Caco-2 (cell line): Measurements from ENCODE around the gene NCAPH2. TPM values are rescaled to one million over a fixed set of nuclear protein-coding genes. Genes with fewer than 3 reads are reported as not detected.
A peak's percentile ranks its signal among the peaks of the same experiment; 100 is the strongest.

Experiments
- BruUV-seq: library from RNA; stranded (reverse); fragments of 400-500 nt; replicated peaks from 2 replicates; lab custom pipeline; 2021; lab: Mats Ljungman, UMichigan
- CTCF ChIA-PET: fragments of 300-600 bp; sonication (Branson Sonifier 250); formaldehyde crosslinking; loops from one replicate; lab custom pipeline; 2022; ENCODE audit warnings: antibody characterized with exemption; lab: Charles Lee
- POLR2A ChIA-PET: fragments of 300-600 bp; sonication (Branson Sonifier 250); formaldehyde crosslinking; loops from one replicate; lab custom pipeline; 2022; ENCODE audit warnings: antibody characterized with exemption; lab: Charles Lee
- DNase-seq, 2 experiments: peaks; one replicate each; pipeline versions ENCODE4 v3.0.0 to v3.0.0-alpha.2; 2020 to 2022
- H3K27me3 ChIP-seq: replicated peaks from 2 replicates; pipeline ENCODE4 v1.6.0; 2011; ENCODE audit warnings: low read length; ENCODE audit not compliant: control insufficient read depth, insufficient read depth
- H3K36me3 ChIP-seq: 2 replicates; pipeline ENCODE4 v1.5.1; 2011; ENCODE audit warnings: low read length; ENCODE audit not compliant: control insufficient read depth, insufficient read depth
- H3K4me1 ChIP-seq: fragments of 250-450 bp; sonication (Bioruptor Pico); 2 replicates; pipeline ENCODE4 v1.5.1; 2020; ENCODE audit warnings: mild to moderate bottlenecking
- H3K4me3 ChIP-seq: 2 replicates; pipeline ENCODE4 v1.5.1; 2011; ENCODE audit warnings: low read depth, mild to moderate bottlenecking, control low read depth, low read length
- H3K9me3 ChIP-seq: fragments of 250-450 bp; sonication (Bioruptor Pico); 2 replicates; pipeline ENCODE4 v1.5.1; 2020; ENCODE audit warnings: mild to moderate bottlenecking, moderate library complexity
- H3K27ac Mint-ChIP-seq: one replicate; pipeline ENCODE4 v1.8.0; 2022; ENCODE audit warnings: mixed read lengths; ENCODE audit not compliant: unreplicated experiment
- H3K27me3 Mint-ChIP-seq: one replicate; pipeline ENCODE4 v1.8.0; 2022; ENCODE audit warnings: mixed read lengths; ENCODE audit not compliant: insufficient read depth, unreplicated experiment
- H3K36me3 Mint-ChIP-seq: one replicate; pipeline ENCODE4 v1.8.0; 2022; ENCODE audit warnings: mild to moderate bottlenecking, mixed read lengths; ENCODE audit not compliant: insufficient read depth, unreplicated experiment
- H3K4me1 Mint-ChIP-seq: one replicate; pipeline ENCODE4 v1.8.0; 2022; ENCODE audit warnings: low read depth, mixed read lengths; ENCODE audit not compliant: unreplicated experiment
- H3K4me3 Mint-ChIP-seq: one replicate; pipeline ENCODE4 v1.8.0; 2022; ENCODE audit warnings: mild to moderate bottlenecking, moderate library complexity, mixed read lengths; ENCODE audit not compliant: unreplicated experiment
- H3K9me3 Mint-ChIP-seq: one replicate; pipeline ENCODE4 v1.8.0; 2022; ENCODE audit warnings: mixed read lengths; ENCODE audit not compliant: unreplicated experiment
- CTCF ChIP-seq, 2 experiments: fragments of 200-600 bp in 1 of 2; IDR thresholded peaks; 1 replicate in 1 of 2; 2 replicates in 1 of 2; pipeline versions ENCODE4 v1.5.1 to v1.8.0; 2011 to 2022; ENCODE audit warnings: antibody characterized with exemption in 1 of 2, control low read depth in 1 of 2, inconsistent platforms in 1 of 2, low read depth in 1 of 2, low read length in 1 of 2, mild to moderate bottlenecking in 1 of 2, moderate library complexity in 1 of 2; ENCODE audit not compliant: insufficient read depth in 1 of 2, severe bottlenecking in 1 of 2, unreplicated experiment in 1 of 2
- intact Hi-C: fragments of 100-400 bp; cut with micrococcal nuclease; formaldehyde crosslinking; loops from one replicate; pipeline ENCODE4 v1.10.0; 2022; ENCODE audit not compliant: unreplicated experiment
- total RNA-seq: library from RNA; stranded (reverse); gene quantifications from 2 replicates; pipeline ENCODE4 v1.2.3, GENCODE V29; 2022

Gene NCAPH2
- total RNA-seq, 1 experiment from 2014 or later: 88.9 TPM

- no peaks in the 10 kb centered on the region for H3K27me3 ChIP-seq
- 0 out of 2 replicates have a peak, but pooled peaks cover 2% of the 10 kb centered on the region for H3K4me1 ChIP-seq
- POLR2A ChIA-PET: interaction anchor here (0.9 to 2.2 kb wide), 5 partner anchors 19 to 56 kb away, joined by 4 to 12 read pairs (median 5); partner anchors contain the start of genes CHKB, LMF2, NCAPH2 and SCO2
- no peaks in the 10 kb centered on the region for H3K9me3 ChIP-seq
- peak overlapping the region; percentile 87 for H3K27ac Mint-ChIP-seq
- no peaks in the 10 kb centered on the region for H3K9me3 Mint-ChIP-seq
- H3K4me3 Mint-ChIP-seq: peak overlapping the region; percentile 86
- no TSS peak for BruUV-seq
- H3K27me3 Mint-ChIP-seq: no peaks in the 10 kb centered on the region
- CTCF ChIA-PET: interaction anchor here (0.5 to 1.9 kb wide), 16 partner anchors 16 to 163 kb away, joined by 3 to 43 read pairs (median 7); partner anchors contain the start of genes ARSA, KLHDC7B, LMF2 and NCAPH2
- DNase-seq: no peak
- H3K4me3 ChIP-seq: peak overlapping the region; percentile 63
- TF ChIP-seq CTCF (IDR thresholded peaks at IDR 0.05; ENCODE audit: insufficient read depth in 1 of 2, low read depth in 1 of 2, low read length in 1 of 2, severe bottlenecking in 1 of 2, unreplicated experiment in 1 of 2): no peak
- no peaks in the 10 kb centered on the region for H3K36me3 Mint-ChIP-seq
- intact Hi-C loops: loop anchor here (1.0 to 2.0 kb wide), 2 partner anchors 19 to 31 kb away; partner anchors contain the start of gene CHKB
- H3K36me3 ChIP-seq: no peaks in the 10 kb centered on the region
- peaks cover 14% of the 10 kb centered on the region for H3K4me1 Mint-ChIP-seq
These were observed 55.6 kb downstream of the NCAPH2 start for GRCh38 chr22:50563413-50564160.

- H3K9me3 Mint-ChIP-seq: no peaks in the 10 kb centered on the region
- no peaks in the 10 kb centered on the region for H3K27me3 Mint-ChIP-seq
- no peak overlapping the region for H3K4me3 ChIP-seq
- no peak for TF ChIP-seq CTCF (IDR thresholded peaks at IDR 0.05; ENCODE audit: insufficient read depth in 1 of 2, low read depth in 1 of 2, low read length in 1 of 2, severe bottlenecking in 1 of 2, unreplicated experiment in 1 of 2)
- intact Hi-C loops: no loop called here
- no peaks in the 10 kb centered on the region for H3K27me3 ChIP-seq
- no peak for DNase-seq
- BruUV-seq: no TSS peak
- H3K4me1 Mint-ChIP-seq: peaks cover 14% of the 10 kb centered on the region
- no peaks in the 10 kb centered on the region for H3K36me3 ChIP-seq
- no peaks in the 10 kb centered on the region for H3K36me3 Mint-ChIP-seq
- H3K9me3 ChIP-seq: no peaks in the 10 kb centered on the region
- no peak overlapping the region for H3K4me3 Mint-ChIP-seq
- ChIA-PET POLR2A (interaction anchor here (0.5 to 2.2 kb wide), 2 partner anchors 39 to 321 kb away, joined by 5 to 12 read pairs; partner anchors contain the start of gene SCO2), CTCF (no interaction called here)
- no peak overlapping the region for H3K27ac Mint-ChIP-seq
- H3K4me1 ChIP-seq: peaks cover 9% of the 10 kb centered on the region; the same call in 1 of the 2 replicates
These were observed 56.3 kb downstream of the NCAPH2 start for GRCh38 chr22:50564289-50564688.

GRCh38 chr22:50567721-50568252 lies 59.8 kb downstream of the NCAPH2 start:
- BruUV-seq: no TSS peak
- DNase-seq: no peak
- Histone ChIP-seq H3K4me3 (no peak overlapping the region), H3K36me3 (no peaks in the 10 kb centered on the region), H3K9me3 (no peaks in the 10 kb centered on the region), H3K4me1 (peaks cover 10% of the 10 kb centered on the region; the same call in 1 of the 2 replicates), H3K27me3 (no peaks in the 10 kb centered on the region)
- ChIA-PET POLR2A (no interaction called here), CTCF (interaction anchor here (2.1 kb wide), 1 partner anchor 53 kb away, joined by 8 read pairs; no protein-coding TSS in a partner anchor)
- no peak for TF ChIP-seq CTCF (IDR thresholded peaks at IDR 0.05; ENCODE audit: insufficient read depth in 1 of 2, low read depth in 1 of 2, low read length in 1 of 2, severe bottlenecking in 1 of 2, unreplicated experiment in 1 of 2)
- no peaks in the 10 kb centered on the region for H3K9me3 Mint-ChIP-seq
- no peak overlapping the region for H3K4me3 Mint-ChIP-seq
- H3K36me3 Mint-ChIP-seq: no peaks in the 10 kb centered on the region
- peaks cover 7% of the 10 kb centered on the region for H3K4me1 Mint-ChIP-seq
- no peaks in the 10 kb centered on the region for H3K27me3 Mint-ChIP-seq
- peak overlapping the region; percentile 55 for H3K27ac Mint-ChIP-seq
- intact Hi-C loops: no loop called here
